HG03565 (cell line): ENCODE measurements around the gene MPPE1.

ENCODE experiments used
- ATAC-seq: cut with Tn5 transposase; IDR thresholded peaks from one replicate; pipeline ENCODE4 v1.9.1; 2021; ENCODE audit warnings: mild to moderate bottlenecking, moderate library complexity; ENCODE audit not compliant: unreplicated experiment

The MPPE1 gene

DNA sequence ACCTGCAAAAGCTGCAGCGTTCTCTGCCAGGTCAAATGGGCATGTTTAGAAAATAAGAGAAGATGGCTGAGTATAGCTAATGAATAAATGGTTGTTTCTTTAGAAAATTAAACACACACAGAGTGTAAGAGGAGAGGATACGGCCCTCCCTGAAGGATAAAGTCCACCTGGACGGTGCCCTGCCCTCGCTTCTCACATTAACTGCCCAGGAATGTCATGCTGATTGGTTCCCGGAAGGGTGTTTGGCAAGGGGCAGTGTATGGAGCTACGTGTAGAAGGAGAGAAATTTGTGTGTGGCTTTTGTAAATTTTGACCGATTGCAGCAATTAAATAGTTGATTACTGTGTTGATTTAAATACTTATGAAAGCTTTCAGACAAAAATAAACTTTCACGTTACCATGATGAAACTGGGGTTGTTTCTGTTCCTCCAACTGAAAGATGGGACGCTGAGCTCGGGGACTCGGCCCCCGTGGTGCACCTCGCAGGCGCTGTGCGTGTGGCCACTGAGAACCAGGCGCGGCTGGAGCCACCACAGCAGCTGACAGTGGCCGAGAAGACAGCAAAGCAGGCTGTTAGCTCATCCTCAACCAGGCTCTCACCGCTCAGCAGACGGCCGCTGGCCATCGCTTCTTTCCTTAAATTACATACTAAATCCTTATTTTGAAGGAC, 22.7 kb downstream of the MPPE1 start:
- no peak for ATAC-seq

DNA sequence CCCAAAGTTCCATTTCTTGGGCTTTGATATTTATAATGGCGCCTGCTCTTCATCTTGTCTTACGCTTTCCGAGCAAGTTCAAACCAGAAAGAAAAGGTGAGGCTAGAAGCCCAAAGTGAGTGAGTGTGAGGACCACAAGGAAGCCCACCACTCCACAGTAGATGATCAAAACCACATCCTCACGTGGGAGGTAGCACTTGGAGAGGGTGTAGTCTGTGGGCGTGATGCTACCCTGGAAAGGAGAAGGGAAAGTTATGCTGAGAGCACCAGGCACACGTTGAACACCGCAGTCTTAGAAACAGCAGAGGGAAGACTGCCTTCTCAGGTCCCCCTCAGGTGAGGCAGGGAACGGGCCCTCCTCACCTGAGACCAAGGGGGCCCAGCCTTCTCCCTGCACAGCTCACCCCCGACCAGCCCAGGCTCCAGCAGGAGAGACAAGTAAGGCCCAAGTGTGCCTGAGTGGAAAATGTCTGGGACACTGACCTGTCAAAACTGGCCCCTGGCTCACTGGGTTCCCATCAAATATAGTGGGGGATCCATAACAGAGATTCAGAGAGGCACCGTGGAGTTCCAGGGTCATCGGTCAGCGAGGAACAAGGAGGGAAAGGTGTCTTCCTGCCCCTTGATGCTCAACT, 23.6 kb downstream of the MPPE1 start:
- no peak for ATAC-seq

DNA sequence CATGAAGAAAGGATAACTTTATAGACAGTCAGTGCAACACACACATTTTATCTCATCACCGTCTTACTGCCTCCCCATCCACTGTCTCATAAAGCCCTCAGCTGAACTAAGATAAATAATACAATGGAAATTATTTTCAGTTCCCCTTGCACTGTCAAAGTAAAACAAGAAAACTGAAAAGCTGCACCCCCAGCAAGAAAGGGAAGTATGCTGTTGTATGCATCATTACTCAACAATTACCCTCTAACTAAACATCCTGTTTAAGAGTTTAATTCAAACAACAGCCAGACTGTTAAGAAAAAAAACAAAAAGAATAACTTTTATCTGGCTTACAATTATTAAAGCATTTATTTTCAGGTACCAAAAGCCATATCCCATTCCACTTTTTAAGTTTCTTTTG, 25.0 kb downstream of the MPPE1 start:
- ATAC-seq, result peak; percentile 79

DNA sequence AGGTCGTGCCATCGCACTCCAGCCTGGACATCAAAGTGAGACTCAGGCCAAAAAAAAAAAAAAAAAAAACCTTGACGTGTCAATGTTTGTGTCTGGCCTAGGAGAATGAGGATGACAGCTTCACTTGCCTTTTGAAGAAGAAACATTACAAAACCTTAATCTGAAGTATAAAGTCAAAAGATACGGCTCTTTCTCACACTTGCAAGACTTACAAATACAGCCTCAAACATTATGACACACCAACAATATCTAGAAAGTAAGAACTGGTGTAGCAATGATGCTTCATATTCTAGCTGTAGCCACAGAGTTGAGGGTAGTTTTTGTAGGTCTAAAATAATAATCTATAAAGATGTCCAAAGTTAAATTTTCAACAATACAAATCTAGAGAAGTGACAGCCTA, 25.5 kb downstream of the MPPE1 start:
- ATAC-seq, result no peak

DNA sequence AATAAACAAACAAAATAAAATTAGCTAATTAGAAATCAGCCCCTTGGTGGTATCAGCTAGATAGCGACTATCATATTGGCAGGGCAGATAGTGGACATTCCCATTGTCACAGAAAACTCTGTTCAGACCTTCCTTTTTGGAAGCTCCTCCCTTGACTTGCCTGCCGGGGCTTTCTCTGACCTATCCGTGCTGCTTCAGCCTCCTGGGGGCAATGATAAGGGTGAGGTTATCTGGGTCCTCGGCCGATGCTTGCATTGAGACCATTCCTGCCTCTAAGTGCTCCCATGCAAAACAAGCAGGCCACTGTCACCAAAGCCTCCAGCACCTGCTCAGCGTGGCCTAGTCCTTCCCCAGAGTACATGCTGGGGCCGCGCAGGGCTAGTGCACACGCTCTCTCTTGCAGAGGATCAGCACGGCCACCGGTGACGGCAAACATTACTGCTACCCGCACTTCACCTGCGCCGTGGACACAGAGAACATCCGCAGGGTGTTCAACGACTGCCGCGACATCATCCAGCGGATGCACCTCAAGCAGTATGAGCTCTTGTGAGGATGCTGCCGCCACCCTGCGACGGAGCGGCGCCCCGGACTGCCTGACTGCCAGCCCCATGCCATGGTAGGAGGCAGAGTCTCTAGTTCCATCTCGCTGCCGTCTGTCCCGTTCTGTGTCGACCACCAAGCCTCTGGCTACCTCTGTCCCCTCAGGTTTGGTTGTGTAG, 27.4 kb downstream of the MPPE1 start:
- ATAC-seq, result no peak

DNA sequence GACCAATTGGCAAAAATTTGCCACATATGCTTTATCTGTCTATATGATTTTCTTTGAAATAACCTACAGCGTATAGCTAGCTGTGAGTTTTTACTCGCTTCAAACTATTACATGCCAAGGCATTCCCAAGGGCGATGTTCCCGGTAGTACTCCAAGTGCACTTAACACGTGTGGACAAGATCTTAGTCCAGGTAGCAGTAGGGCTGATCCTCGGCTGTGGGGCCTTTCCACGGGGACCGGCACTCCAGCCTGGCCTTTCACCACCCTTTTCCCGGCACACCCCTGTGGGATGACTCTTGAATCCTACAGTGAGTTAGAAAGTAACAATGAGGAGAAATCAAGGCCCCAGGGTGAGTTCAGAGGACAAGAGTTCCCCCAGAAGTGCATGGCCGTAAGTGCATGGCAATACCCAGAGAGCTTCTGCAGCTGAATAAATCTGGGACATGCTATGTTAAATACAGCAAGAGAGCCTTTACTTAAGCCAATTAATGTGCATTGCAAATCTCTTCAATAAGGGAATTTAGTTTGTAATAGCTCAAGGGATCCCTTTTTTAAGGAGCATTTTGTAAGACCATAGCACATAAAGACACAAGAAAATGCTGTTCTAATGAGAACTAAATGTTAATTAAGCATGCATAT, 30.5 kb downstream of the MPPE1 start:
- ATAC-seq, result no peak

DNA sequence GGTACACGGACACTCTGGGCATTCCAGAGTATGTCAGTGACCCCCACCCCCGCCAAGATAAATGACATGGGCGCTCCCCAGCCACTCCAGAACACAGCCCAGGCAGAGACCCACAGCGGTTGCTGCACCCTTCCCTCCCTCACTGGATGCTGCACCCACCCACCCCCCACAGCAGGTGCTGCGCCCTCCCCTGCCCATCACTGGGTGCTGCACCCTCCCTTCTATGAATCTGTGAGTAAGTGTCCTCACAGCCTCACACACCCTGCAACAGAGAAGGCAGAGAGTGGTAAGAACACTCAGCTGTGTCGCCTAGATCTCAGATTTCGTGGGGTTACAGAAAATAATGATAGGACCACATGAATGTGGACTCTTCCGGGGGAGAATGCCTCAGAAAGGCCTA, 33.4 kb downstream of the MPPE1 start:
- ATAC-seq, result no peak

DNA sequence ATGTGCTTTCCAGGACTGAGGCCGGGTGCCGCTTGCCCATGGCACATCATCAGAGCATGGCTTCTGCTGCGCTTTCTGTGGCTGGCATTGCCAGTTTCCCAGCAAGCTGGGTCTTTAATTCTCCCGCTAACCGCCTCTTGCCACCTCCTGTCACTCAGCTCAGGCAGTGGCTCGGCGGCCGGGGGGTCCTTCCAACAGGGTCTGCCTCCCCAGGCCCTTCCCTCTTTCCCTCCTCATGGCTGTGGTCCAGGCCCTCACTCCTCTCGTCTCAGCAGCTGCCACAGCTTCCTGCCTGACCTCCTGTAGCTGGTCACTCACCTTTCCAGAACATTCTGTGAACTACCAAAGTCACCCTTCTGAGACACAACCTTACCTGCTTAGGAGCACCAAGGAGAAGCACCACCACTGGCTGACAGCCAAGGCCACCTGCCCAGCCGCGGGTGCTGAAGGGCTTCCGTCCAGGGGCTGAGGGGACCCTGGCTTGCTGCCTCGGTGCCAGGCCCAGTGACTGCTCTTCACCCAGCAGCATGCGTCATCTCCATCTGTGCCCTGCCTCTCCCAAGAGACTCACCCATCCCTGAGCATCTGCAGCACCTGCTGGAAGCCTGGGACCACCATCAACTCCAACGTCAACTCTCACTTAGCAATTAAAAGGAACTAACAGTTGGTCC, 34.3 kb downstream of the MPPE1 start:
- no peak for ATAC-seq

DNA sequence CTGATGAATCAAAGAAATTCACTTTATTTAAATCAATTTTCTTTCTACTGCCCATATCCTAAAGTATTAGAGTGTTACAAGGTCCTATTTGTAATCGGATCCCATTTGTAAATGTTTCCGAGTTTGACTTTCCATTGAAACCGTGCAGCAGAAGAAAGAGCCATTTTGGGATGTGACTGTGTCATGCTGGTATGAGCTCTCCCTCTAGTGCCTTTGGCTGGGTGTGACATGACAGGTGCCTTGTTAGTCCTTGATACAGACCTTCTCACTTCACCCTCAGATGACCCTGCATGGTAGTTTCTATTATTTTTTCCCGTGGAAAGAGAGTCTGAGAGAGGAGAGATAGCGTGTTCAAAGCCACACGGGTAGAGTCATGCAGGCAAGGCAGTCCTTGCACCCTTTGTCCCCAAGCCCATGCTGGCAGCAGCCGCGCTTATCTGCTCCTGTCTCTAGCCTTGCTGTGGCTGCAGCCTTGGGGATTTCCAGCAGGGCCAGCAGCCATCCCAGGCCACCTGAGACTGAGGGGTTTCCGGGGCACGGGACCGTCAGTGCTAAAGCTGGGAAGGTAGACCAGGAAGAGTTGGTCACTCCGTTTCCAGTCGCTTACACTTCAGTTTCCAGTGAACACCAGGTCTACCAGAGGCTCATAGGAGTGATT, 35.5 kb downstream of the MPPE1 start:
- no peak for ATAC-seq

DNA sequence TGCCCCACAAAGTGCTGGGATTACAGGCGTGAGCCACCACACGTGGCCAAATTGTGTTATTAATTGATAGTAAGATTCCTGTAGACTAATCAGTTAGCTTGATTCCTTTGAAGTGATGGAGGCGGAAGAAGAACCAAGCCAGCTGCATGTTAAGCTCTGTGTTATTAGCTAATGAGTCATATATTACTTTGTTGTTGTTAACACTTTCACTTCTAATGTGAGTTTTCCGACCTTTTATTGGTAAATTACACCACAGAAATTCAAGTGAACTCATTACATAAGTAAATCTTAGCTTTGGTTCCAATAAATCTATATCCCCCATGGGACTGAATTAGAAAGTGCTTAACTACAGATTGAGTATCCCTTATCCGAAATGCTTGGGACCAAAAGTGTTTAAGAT, 36.6 kb downstream of the MPPE1 start:
- ATAC-seq, result no peak

DNA sequence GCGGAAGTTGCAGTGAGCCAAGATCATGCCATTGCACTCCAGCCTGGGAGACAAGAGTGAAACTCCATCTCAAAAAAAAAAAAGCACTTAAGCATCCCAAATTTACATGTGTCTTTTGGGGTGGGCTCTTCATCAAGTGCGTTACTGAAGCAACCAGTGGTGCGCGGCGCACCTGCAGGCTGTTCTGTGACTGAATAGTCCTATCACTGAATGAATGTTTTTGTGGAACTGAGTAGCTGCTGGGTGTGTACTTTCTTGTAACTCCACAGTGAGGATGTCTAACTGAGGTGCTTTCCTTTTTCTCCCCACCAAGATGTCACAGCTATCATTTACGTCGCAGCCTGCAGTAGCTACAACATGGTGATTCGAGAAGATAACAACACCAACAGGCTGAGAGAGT, 39.9 kb downstream of the MPPE1 start:
- no peak for ATAC-seq

DNA sequence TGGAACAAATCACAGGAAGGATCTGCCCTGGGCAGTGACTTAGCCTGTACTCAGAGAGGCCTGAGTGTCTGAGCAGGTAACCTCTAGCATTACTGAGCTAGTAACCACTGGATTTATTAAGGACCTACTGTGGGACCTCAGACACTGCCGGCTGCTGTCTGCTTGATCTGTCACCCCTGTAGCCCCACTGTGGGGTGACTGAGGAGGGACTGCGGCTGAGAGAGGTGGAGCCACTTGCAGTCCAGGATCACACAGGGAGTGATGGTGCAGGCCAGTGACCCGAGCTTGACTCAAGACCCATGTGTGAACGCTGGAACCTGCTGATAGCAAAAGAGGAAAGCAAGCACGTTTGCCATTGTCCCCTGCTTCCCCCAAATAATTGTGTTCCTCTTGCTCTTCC, 41.4 kb downstream of the MPPE1 start:
- ATAC-seq, result no peak

DNA sequence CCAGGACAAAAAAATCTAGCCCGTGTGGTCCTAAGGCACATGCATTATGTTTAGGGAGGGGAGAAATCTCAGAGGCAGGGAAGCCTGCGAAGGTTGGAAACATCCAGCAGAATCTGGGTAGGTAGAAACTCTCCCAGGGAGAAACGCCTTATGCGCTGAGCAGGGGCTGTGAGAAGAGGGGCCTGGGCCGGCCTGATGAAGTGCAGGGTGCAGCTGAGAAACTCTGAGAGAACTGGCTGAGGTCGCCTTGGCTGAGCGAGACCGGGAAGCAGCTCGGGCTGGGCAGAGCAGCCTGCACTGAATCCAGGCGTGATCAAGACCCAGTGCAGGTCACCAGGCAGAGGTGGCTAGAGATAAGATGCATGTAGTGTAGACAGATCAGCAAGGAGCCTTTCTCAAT, 41.8 kb downstream of the MPPE1 start:
- ATAC-seq, result no peak

DNA sequence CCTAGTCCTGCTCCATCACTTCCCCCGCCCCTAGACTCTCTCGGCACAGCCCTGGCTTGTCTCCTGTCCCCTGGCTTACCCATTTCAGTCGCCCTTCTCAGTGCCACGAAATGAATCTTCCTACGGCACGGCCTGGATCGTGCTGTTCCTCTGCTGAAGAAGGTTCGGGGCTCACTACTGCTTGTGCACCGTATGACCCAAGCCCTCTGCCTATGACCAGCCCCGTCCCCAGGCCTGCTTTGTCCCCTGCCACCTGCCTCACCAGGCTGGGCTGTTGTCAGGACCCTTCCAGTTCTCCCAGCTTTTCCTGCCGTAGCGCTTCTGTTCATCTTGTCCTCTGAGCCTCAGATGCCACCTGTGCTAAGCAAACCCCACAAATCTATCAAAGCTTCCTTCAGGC, 43.0 kb downstream of the MPPE1 start:
- ATAC-seq, result no peak

DNA sequence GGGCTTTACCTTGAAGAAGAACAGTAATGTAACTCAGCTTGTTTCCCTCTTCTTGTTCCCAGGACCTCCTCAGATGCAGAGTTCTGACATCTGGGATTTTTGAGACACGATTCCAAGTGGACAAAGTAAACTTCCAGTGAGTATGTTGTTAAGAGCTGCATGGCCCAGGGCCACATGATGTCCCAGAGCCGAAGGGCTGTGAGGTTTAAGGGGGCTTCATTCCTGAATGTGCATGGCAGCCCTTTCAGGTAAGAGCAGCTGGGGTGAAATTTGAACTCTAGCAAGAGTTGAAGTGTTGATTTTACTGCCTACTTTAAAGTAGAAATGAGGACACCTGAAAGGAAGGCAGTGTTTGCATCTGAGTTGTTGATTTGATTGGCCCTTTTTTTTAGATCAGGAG, 43.6 kb downstream of the MPPE1 start:
- no peak for ATAC-seq

DNA sequence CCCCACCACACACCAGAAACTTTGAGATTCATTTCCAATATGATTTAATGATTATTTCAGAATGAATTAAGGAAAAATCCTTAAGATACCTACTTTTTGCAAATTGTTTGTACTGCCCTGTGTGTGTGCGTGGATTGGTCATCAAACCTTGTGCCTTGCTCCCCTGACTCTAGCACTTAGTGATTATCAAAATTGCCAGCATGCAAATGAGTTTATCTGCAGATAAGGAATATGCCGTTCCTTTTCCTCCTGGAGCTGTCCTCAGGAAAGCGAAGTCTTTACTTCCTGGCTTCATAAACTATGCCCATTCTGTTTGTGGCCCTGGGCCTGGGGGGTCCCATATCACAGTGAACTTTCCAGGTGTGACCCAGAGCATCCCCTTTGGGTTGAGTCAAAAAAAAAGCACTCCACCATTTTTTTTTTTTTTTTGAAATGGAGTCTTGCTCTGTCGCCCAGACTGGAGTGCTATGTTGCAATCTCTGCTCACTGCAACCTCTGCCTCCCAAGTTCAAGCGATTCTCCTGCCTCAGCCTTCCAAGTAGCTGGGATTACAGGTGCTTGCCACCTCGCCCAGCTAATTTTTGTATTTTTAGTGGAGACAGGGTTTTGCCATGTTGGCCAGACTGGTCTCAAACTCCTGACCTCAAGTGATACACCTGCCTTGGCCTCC, 45.5 kb downstream of the MPPE1 start:
- no peak for ATAC-seq

DNA sequence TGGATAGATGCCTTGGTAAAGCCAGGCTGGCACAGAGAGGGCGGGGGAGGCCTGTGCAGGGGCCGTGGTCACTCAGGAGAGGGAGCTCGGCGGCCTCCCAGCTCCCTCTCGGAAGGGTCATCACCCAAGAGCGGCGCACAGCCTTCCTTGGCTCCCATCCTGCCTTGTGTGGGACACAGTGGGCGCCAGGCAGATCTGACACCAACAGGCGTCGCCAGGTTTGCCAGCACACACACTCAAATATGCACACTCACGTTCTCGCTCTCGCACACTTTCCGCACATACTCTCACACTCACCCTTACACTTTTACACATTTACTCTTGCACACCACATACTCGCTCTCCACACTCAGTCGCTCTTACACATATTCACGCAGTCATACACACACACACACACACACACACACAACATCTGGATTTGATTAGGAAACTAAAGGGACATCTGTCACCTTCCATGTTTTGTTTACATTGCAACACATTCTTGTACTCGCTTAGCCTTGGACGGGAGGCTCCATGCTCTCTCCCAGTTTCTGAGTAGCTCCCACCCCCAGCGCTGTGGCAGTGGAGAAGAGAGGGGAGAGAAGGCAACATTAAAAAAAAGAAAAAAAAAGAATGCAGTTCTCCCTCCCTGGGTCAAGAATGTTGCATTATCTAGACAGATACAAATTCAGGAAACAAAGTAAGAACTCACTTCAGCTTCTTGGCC, 46.4 kb downstream of the MPPE1 start:
- ATAC-seq, result no peak

DNA sequence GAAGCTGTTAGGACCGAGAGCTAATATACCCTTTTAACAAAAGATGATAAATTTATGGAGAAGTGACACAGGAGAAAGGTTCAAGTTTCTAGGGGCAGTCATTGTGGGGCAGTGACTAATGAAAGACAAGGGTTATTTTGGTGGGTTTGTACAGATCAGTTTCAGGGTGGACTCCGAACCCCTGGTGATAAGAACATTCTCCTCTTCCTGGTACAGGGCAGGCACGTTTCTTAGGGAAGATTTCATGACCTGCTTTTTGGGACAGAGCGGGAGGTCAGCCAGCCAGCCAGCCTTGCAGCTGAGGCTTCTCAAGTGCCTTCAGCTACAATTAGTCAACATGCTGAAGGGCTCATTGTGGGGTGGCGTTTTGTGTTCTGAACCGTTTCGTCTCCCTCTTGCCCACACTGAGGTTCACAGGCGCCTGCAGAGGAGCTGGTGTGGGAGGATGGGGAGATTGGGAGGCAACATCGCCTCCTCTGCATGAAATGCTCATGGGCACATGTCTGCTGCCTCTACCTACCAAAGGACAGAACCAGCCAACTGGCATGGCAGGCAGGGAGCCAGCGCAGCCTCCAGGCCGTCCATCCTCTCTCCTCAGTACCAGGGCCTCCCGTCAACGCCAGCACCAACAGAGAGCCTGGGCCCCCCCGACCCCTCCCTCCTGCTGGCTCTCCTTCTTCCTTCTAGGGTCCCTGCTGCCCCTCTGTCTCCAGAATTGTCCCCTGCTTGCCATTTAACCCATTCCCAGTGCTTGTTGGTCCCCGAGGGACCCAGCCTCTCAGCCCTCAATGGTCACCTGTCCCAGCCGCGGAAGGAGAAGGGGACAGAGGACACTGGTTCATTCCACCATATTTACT, 47.3 kb downstream of the MPPE1 start:
- no peak for ATAC-seq

DNA sequence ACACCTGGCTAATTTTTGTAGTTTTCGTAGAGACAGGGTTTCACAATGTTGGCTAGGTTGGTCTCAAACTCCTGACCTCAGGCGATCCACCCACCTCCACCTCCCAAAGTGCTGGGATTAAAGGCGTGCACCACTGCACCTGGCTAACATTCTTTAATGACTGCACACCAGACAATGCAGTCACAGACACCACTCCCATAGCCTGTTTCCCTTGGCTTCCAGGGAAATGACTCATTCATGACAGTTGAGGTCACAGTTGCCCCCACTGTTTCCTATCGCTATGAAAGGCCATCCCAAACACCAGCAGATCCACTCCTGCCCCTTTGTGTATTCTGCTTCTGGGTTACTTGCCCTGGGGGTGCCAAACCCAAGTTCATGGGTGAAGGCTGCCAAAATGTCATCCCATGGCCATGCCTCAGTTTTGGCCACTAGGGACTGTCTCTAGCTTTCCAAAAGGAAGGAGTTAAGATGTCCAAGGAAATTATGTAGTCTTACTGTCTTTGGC, 48.2 kb downstream of the MPPE1 start:
- ATAC-seq, result no peak
